GM23338 (cell line): Measurements from ENCODE around the gene CDH8. TPM values are rescaled to one million over a fixed set of nuclear protein-coding genes. Genes with fewer than 3 reads are reported as not detected.

Experiments used
- ATAC-seq: fragments of 200-7000 bp; cut with Tn5 transposase; 3 replicates; pipeline ENCODE4 v1.9.1; 2020
- DNase-seq: peaks from one replicate; pipeline ENCODE4 v3.0.0-alpha.2; 2015; ENCODE audit warnings: low spot score
- H2AFZ ChIP-seq: fragments of 200-600 bp; sonication (generic); 2 replicates; pipeline ENCODE4 v1.8.0; 2016; ENCODE audit warnings: antibody characterized with exemption, mild to moderate bottlenecking, moderate library complexity
- H3F3A ChIP-seq: fragments of 200-600 bp; sonication (generic); replicated peaks from 2 replicates; pipeline ENCODE4 v1.8.0; 2017; ENCODE audit warnings: antibody characterized with exemption, mixed run types, low read depth
- H3K27ac ChIP-seq: fragments of 200-600 bp; sonication (generic); 2 replicates; pipeline ENCODE4 v1.6.1; 2016; ENCODE audit warnings: low read depth
- H3K27me3 ChIP-seq: fragments of 200-600 bp; sonication (generic); 2 replicates; pipeline ENCODE4 v1.8.0; 2016; ENCODE audit warnings: mild to moderate bottlenecking, mixed run types, moderate library complexity; ENCODE audit not compliant: insufficient read depth
- H3K36me3 ChIP-seq: fragments of 200-600 bp; sonication (generic); 2 replicates; pipeline ENCODE4 v1.8.0; 2016; ENCODE audit warnings: mild to moderate bottlenecking; ENCODE audit not compliant: insufficient read depth
- H3K4me1 ChIP-seq: fragments of 200-600 bp; sonication (generic); 2 replicates; pipeline ENCODE4 v1.8.0; 2016; ENCODE audit warnings: mild to moderate bottlenecking, moderate library complexity; ENCODE audit not compliant: insufficient read depth
- H3K4me2 ChIP-seq: fragments of 200-600 bp; sonication (generic); 2 replicates; pipeline ENCODE4 v1.7.1; 2017; ENCODE audit warnings: mixed run types
- H3K4me3 ChIP-seq: fragments of 200-600 bp; sonication (generic); 2 replicates; pipeline ENCODE4 v1.6.1; 2016; ENCODE audit warnings: mixed run types
- H3K79me2 ChIP-seq: fragments of 200-600 bp; sonication (generic); replicated peaks from 2 replicates; pipeline ENCODE4 v1.8.0; 2017; ENCODE audit warnings: mild to moderate bottlenecking; ENCODE audit not compliant: insufficient read depth
- H3K9me2 ChIP-seq: fragments of 200-600 bp; sonication (generic); 2 replicates; pipeline ENCODE4 v1.8.0; 2017; ENCODE audit not compliant: insufficient read depth
- H4K20me1 ChIP-seq: fragments of 200-600 bp; sonication (generic); replicated peaks from 2 replicates; pipeline ENCODE4 v1.8.0; 2017; ENCODE audit warnings: mild to moderate bottlenecking; ENCODE audit not compliant: insufficient read depth
- H3K27ac Mint-ChIP-seq: 2 replicates; pipeline ENCODE4 v1.8.0; 2020; ENCODE audit warnings: inconsistent platforms, mild to moderate bottlenecking, moderate library complexity, mixed read lengths
- H3K27me3 Mint-ChIP-seq: 3 replicates; pipeline ENCODE4 v1.8.0; 2022; ENCODE audit warnings: low read depth, mild to moderate bottlenecking, moderate library complexity, mixed read lengths, inconsistent platforms; ENCODE audit not compliant: insufficient read depth, poor library complexity
- H3K36me3 Mint-ChIP-seq: 3 replicates; pipeline ENCODE4 v1.8.0; 2021; ENCODE audit warnings: low read depth, mild to moderate bottlenecking, inconsistent platforms, moderate library complexity, mixed read lengths
- H3K4me1 Mint-ChIP-seq: 3 replicates; pipeline ENCODE4 v1.8.0; 2020; ENCODE audit warnings: mild to moderate bottlenecking, inconsistent platforms, mixed read lengths
- H3K4me3 Mint-ChIP-seq: 3 replicates; pipeline ENCODE4 v1.8.0; 2021; ENCODE audit warnings: moderate library complexity, mild to moderate bottlenecking, inconsistent platforms, mixed read lengths
- H3K9me3 Mint-ChIP-seq: 3 replicates; pipeline ENCODE4 v1.8.0; 2020; ENCODE audit warnings: moderate library complexity, mild to moderate bottlenecking, inconsistent platforms, mixed read lengths
- CREB1 ChIP-seq: fragments of 250-450 bp; sonication (Bioruptor Pico); IDR thresholded peaks from 2 replicates; pipeline ENCODE4 v1.5.0; 2020; ENCODE audit warnings: low read depth, mild to moderate bottlenecking, moderate library complexity
- EZH2 ChIP-seq: fragments of 200-600 bp; sonication (generic); IDR thresholded peaks from one replicate; pipeline ENCODE4 v1.8.0; 2017; ENCODE audit warnings: antibody characterized with exemption, mild to moderate bottlenecking, low read depth; ENCODE audit not compliant: unreplicated experiment
- EZH2phosphoT487 ChIP-seq: fragments of 200-600 bp; sonication (generic); IDR thresholded peaks from one replicate; pipeline ENCODE4 v1.8.1; 2018; ENCODE audit warnings: antibody characterized with exemption; ENCODE audit not compliant: unreplicated experiment
- JUNB ChIP-seq: IDR thresholded peaks from one replicate; pipeline ENCODE4 v1.6.1; 2016; ENCODE audit warnings: antibody characterized with exemption; ENCODE audit not compliant: unreplicated experiment
- NANOG ChIP-seq: IDR thresholded peaks from 2 replicates; pipeline ENCODE4 v1.6.1; 2016; ENCODE audit warnings: antibody characterized with exemption, borderline replicate concordance
- POLR2AphosphoS5 ChIP-seq: IDR thresholded peaks from 2 replicates; pipeline ENCODE4 v1.6.1; 2016; ENCODE audit warnings: antibody characterized with exemption, low read depth
- STAT1 ChIP-seq: IDR thresholded peaks from one replicate; pipeline ENCODE4 v1.6.1; 2016; ENCODE audit warnings: antibody characterized with exemption; ENCODE audit not compliant: unreplicated experiment
- ZNF114 ChIP-seq: fragments of 250-450 bp; sonication (Bioruptor Pico); IDR thresholded peaks from 2 replicates; pipeline ENCODE4 v1.5.0; 2020; ENCODE audit warnings: mild to moderate bottlenecking, moderate library complexity
- ZNF331 ChIP-seq: fragments of 250-450 bp; sonication (Bioruptor Pico); IDR thresholded peaks from 2 replicates; pipeline ENCODE4 v1.5.0; 2020; ENCODE audit warnings: low read depth, mild to moderate bottlenecking, moderate library complexity
- polyA plus RNA-seq: library from polyadenylated mRNA; unstranded; fragments of >200 nt; fragmentation: Nextera tagmentation; extraction: Ambion mirVana; gene quantifications from 2 replicates; pipeline ENCODE4 v1.2.1, GENCODE V29; 2016
- total RNA-seq: library from RNA; depleted of rRNA; stranded (reverse); fragments of >200 nt; shearing (Covaris generic); gene quantifications from 2 replicates; pipeline ENCODE4 v1.2.3, GENCODE V29; 2014
- TF ChIP-seq, protein P1 (sequence below), 2 experiments: fragments of 200-600 bp in 1 of 2; sonication (generic) in 1 of 2; conservative IDR thresholded peaks; 2 replicates each; pipeline versions ENCODE4 v1.5.1 to v1.6.1; 2016 to 2017; ENCODE audit warnings: antibody characterized with exemption in 2 of 2, low read depth in 2 of 2, mild to moderate bottlenecking in 2 of 2, moderate library complexity in 1 of 2
- TF ChIP-seq, protein P2 (sequence below): IDR thresholded peaks from one replicate; pipeline ENCODE4 v1.6.1; 2018; ENCODE audit warnings: antibody characterized with exemption; ENCODE audit not compliant: unreplicated experiment
- TF ChIP-seq, protein P3 (sequence below): IDR thresholded peaks from 2 replicates; pipeline ENCODE4 v1.6.1; 2016; ENCODE audit warnings: antibody characterized with exemption

CDH8 gene
- total and polyA plus RNA-seq, 2 experiments from 2014 or later, result 10.2 to 11.7 TPM

DNA sequence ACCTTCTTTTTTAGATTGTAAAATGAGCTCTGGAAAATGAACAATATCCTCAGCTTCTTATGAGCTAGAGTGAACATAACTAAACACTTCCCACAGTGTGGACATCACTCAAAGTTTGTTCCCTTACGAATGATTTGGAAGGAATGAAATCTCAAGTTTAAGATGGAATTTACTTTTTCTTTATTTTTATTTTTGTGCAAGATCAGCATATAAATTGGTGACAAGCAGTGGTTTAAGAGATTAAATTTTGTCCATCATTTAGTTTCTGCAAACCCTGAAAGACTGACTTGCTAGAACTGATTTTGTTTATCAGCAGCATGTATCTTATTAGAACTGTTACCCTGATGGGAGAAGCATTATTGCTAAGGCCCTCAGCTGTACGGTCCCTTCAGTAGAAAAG, 420.1 kb downstream of the CDH8 start:
- TF ChIP-seq ZNF114 (CRISPR knock-in tag) (no peak), EZH2 (no peak), CREB1 (no peak), ZNF331 (no peak), EZH2phosphoT487 (no peak)
- TF ChIP-seq, protein P1, sequence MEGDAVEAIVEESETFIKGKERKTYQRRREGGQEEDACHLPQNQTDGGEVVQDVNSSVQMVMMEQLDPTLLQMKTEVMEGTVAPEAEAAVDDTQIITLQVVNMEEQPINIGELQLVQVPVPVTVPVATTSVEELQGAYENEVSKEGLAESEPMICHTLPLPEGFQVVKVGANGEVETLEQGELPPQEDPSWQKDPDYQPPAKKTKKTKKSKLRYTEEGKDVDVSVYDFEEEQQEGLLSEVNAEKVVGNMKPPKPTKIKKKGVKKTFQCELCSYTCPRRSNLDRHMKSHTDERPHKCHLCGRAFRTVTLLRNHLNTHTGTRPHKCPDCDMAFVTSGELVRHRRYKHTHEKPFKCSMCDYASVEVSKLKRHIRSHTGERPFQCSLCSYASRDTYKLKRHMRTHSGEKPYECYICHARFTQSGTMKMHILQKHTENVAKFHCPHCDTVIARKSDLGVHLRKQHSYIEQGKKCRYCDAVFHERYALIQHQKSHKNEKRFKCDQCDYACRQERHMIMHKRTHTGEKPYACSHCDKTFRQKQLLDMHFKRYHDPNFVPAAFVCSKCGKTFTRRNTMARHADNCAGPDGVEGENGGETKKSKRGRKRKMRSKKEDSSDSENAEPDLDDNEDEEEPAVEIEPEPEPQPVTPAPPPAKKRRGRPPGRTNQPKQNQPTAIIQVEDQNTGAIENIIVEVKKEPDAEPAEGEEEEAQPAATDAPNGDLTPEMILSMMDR (conservative IDR thresholded peaks at IDR 0.05; ENCODE audit: low read depth in 2 of 2), result no peak
- TF ChIP-seq, protein P2, sequence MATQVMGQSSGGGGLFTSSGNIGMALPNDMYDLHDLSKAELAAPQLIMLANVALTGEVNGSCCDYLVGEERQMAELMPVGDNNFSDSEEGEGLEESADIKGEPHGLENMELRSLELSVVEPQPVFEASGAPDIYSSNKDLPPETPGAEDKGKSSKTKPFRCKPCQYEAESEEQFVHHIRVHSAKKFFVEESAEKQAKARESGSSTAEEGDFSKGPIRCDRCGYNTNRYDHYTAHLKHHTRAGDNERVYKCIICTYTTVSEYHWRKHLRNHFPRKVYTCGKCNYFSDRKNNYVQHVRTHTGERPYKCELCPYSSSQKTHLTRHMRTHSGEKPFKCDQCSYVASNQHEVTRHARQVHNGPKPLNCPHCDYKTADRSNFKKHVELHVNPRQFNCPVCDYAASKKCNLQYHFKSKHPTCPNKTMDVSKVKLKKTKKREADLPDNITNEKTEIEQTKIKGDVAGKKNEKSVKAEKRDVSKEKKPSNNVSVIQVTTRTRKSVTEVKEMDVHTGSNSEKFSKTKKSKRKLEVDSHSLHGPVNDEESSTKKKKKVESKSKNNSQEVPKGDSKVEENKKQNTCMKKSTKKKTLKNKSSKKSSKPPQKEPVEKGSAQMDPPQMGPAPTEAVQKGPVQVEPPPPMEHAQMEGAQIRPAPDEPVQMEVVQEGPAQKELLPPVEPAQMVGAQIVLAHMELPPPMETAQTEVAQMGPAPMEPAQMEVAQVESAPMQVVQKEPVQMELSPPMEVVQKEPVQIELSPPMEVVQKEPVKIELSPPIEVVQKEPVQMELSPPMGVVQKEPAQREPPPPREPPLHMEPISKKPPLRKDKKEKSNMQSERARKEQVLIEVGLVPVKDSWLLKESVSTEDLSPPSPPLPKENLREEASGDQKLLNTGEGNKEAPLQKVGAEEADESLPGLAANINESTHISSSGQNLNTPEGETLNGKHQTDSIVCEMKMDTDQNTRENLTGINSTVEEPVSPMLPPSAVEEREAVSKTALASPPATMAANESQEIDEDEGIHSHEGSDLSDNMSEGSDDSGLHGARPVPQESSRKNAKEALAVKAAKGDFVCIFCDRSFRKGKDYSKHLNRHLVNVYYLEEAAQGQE, result no peak
- TF ChIP-seq, protein P3, sequence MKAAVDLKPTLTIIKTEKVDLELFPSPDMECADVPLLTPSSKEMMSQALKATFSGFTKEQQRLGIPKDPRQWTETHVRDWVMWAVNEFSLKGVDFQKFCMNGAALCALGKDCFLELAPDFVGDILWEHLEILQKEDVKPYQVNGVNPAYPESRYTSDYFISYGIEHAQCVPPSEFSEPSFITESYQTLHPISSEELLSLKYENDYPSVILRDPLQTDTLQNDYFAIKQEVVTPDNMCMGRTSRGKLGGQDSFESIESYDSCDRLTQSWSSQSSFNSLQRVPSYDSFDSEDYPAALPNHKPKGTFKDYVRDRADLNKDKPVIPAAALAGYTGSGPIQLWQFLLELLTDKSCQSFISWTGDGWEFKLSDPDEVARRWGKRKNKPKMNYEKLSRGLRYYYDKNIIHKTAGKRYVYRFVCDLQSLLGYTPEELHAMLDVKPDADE, result no peak
- no peaks in the 10 kb centered on the region for H3K27me3 Mint-ChIP-seq
- no peaks in the 10 kb centered on the region for H3K27me3 ChIP-seq
- peaks cover 13% of the 10 kb centered on the region for H3K4me1 ChIP-seq
- H3K4me2 ChIP-seq, result no peak overlapping the region
- no peak for ATAC-seq
- H2AFZ ChIP-seq, result no peak overlapping the region
- H3K79me2 ChIP-seq, result no peaks in the 10 kb centered on the region
- no peaks in the 10 kb centered on the region for H4K20me1 ChIP-seq
- H3K4me3 Mint-ChIP-seq, result no peak overlapping the region
- H3K36me3 Mint-ChIP-seq, result no peaks in the 10 kb centered on the region
- H3K36me3 ChIP-seq, result no peaks in the 10 kb centered on the region
- no peak for DNase-seq
- H3K27ac ChIP-seq, result no peak overlapping the region
- peaks cover 12% of the 10 kb centered on the region for H3K4me1 Mint-ChIP-seq
- no peak overlapping the region for H3K27ac Mint-ChIP-seq
- no peak overlapping the region for H3K4me3 ChIP-seq
- H3K9me2 ChIP-seq, result no peaks in the 10 kb centered on the region
- no peaks in the 10 kb centered on the region for H3F3A ChIP-seq
- H3K9me3 Mint-ChIP-seq, result no peaks in the 10 kb centered on the region; the same call in 2 of the 3 replicates

DNA sequence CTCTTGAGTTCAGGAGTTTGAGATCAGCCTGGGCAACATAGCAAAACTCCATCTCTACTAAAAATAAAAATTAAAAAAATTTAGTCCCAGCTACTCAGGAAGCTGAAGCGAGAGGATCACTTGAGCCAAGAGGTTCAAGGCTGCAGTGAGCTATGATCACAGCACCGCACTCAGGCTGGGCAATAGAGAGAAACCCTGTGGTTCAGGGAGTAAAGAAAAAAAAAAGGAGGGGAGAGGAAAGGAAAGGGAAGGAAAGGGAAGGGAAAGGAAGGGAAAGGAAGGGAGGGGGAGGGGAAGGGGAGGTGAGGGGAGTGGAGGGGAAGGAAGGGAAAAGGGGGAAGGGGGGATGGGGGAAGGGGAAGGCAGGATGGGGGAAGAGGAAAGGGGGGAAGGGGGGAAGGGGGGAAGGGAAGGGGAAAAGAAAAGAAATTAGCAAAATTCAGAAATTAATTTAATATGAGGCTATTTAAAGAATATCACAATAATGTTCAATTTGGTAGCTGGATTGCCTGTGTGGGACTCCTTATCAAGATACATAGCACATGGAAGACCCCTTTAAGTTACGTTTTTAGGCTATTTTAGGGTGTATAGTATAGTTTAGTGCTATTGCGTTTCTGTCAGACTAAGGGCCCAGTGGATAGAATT, 424.3 kb downstream of the CDH8 start:
- Mint-ChIP-seq H3K4me3 (no peak overlapping the region), H3K27me3 (no peaks in the 10 kb centered on the region), H3K27ac (no peak overlapping the region), H3K9me3 (no peaks in the 10 kb centered on the region; the same call in 2 of the 3 replicates), H3K36me3 (no peaks in the 10 kb centered on the region), H3K4me1 (peaks cover 3% of the 10 kb centered on the region; the same call in 2 of the 3 replicates)
- DNase-seq (no peak), ATAC-seq (no peak)
- no peaks in the 10 kb centered on the region for H3K36me3 ChIP-seq
- no peaks in the 10 kb centered on the region for H3F3A ChIP-seq
- no peaks in the 10 kb centered on the region for H4K20me1 ChIP-seq
- no peak overlapping the region for H3K27ac ChIP-seq
- H3K9me2 ChIP-seq, result no peaks in the 10 kb centered on the region
- no peaks in the 10 kb centered on the region for H3K79me2 ChIP-seq
- H2AFZ ChIP-seq, result no peak overlapping the region
- H3K4me1 ChIP-seq, result no peaks in the 10 kb centered on the region
- no peak overlapping the region for H3K4me2 ChIP-seq
- no peaks in the 10 kb centered on the region for H3K27me3 ChIP-seq
- no peak overlapping the region for H3K4me3 ChIP-seq
- no peak for TF ChIP-seq NANOG
- no peak for TF ChIP-seq JUNB
- TF ChIP-seq, protein P3, result no peak
- no peak for TF ChIP-seq ZNF331
- TF ChIP-seq STAT1, result no peak
- no peak for TF ChIP-seq EZH2
- no peak for TF ChIP-seq EZH2phosphoT487
- TF ChIP-seq POLR2AphosphoS5, result no peak
- no peak for TF ChIP-seq ZNF114 (CRISPR knock-in tag)
- TF ChIP-seq, protein P2, result no peak
